Middle frontal gyrus (tissue), 1 donor: ENCODE measurements around the gene CAMK2N2.

Experiments
- DNase-seq: peaks from one replicate; pipeline ENCODE4 v3.0.0-alpha.2; 2015; ENCODE audit warnings: low spot score; ENCODE audit errors: extremely low spot score

The CAMK2N2 gene

GRCh38 chr3:184261270-184261853 lies at the start of gene CAMK2N2:
TSS of gene CAMK2N2 (minus strand) at chr3:184261553. CDS start at chr3:184261285, 268 bp downstream.
- no peak for DNase-seq

- DNase-seq: no peak
Observed at GRCh38 chr3:184308744-184309143, 47.4 kb upstream of the CAMK2N2 start.

- no peak for DNase-seq
Observed at GRCh38 chr3:184307915-184308314, 46.6 kb upstream of the CAMK2N2 start.

GRCh38 chr3:184306341-184306972 lies 45.1 kb upstream of the CAMK2N2 start:
- no peak for DNase-seq

- DNase-seq: no peak
Observed at GRCh38 chr3:184305577-184305976, 44.2 kb upstream of the CAMK2N2 start.

GRCh38 chr3:184300378-184300720 lies 39.0 kb upstream of the CAMK2N2 start:
- DNase-seq: no peak

- no peak for DNase-seq
Observed at GRCh38 chr3:184299488-184300377, 38.4 kb upstream of the CAMK2N2 start.

GRCh38 chr3:184298759-184299487 lies 37.6 kb upstream of the CAMK2N2 start, which contains the start of gene PSMD2:
TSS of gene PSMD2 (plus strand) at chr3:184299241. CDS start at chr3:184299267, 26 bp downstream.
- DNase-seq: peak; percentile 88

GRCh38 chr3:184296616-184297015 lies 35.3 kb upstream of the CAMK2N2 start:
- no peak for DNase-seq

- no peak for DNase-seq
Observed at GRCh38 chr3:184295771-184296170, 34.4 kb upstream of the CAMK2N2 start.

GRCh38 chr3:184291738-184292445 lies 30.5 kb upstream of the CAMK2N2 start:
- no peak for DNase-seq

- DNase-seq: no peak
Observed at GRCh38 chr3:184291044-184291737, 29.8 kb upstream of the CAMK2N2 start.

- no peak for DNase-seq
Observed at GRCh38 chr3:184290331-184290730, 29.0 kb upstream of the CAMK2N2 start.

GRCh38 chr3:184289426-184289938 lies 28.1 kb upstream of the CAMK2N2 start:
- DNase-seq: no peak

- DNase-seq: peak; percentile 56
Observed at GRCh38 chr3:184284696-184285095, 23.3 kb upstream of the CAMK2N2 start.

GRCh38 chr3:184283681-184284080 lies 22.3 kb upstream of the CAMK2N2 start:
- no peak for DNase-seq

- DNase-seq: no peak
Observed at GRCh38 chr3:184282941-184283340, 21.6 kb upstream of the CAMK2N2 start.

GRCh38 chr3:184277366-184277765 lies 16.0 kb upstream of the CAMK2N2 start:
- DNase-seq: no peak

GRCh38 chr3:184275961-184276910 lies 14.9 kb upstream of the CAMK2N2 start, which contains the start of gene ECE2:
TSS of gene ECE2 (plus strand) at chr3:184276022. CDS start at chr3:184276154, 132 bp downstream.
- DNase-seq: no peak
